BLaER1 treated with 17β-estradiol and CSF1 and Interleukin-3, amounts not matched to agents 10 nM and 100 nM (cell line): ENCODE results near the gene LTF.
A peak's percentile ranks its signal among the peaks of the same experiment; 100 is the strongest.

ENCODE experiments used
- H3K27ac ChIP-seq, 11 experiments: shearing (Covaris generic); formaldehyde crosslinking; 2 replicates each; pipeline ENCODE4 v1.8.1; 2022
- H3K27me3 ChIP-seq, 11 experiments: shearing (Covaris generic); formaldehyde crosslinking; 2 replicates each; pipeline ENCODE4 v1.8.1; 2022
- H3K36me3 ChIP-seq, 11 experiments: shearing (Covaris generic); formaldehyde crosslinking; 2 replicates each; pipeline ENCODE4 v1.8.1; 2022
- H3K4me1 ChIP-seq, 10 experiments: shearing (Covaris generic); formaldehyde crosslinking; 2 replicates each; pipeline ENCODE4 v1.8.1; 2022
- H3K4me2 ChIP-seq, 11 experiments: shearing (Covaris generic); formaldehyde crosslinking; 2 replicates each; pipeline ENCODE4 v1.8.1; 2022
- H3K4me3 ChIP-seq, 10 experiments: shearing (Covaris generic); formaldehyde crosslinking; 2 replicates each; pipeline ENCODE4 v1.8.1; 2022
- H3K9ac ChIP-seq, 11 experiments: shearing (Covaris generic); formaldehyde crosslinking; 2 replicates each; pipeline ENCODE4 v1.8.1; 2022
- H3K9me3 ChIP-seq, 11 experiments: shearing (Covaris generic); formaldehyde crosslinking; replicated peaks in 1 of 11; 2 replicates each; pipeline ENCODE4 v1.8.1; 2022
- H4K20me1 ChIP-seq, 11 experiments: shearing (Covaris generic); formaldehyde crosslinking; 2 replicates each; pipeline ENCODE4 v1.8.1; 2022
- Cebpa-rat ChIP-seq, 11 experiments: shearing (Covaris generic); IDR thresholded peaks; 2 replicates each; pipeline ENCODE4 v1.8.1; 2022

Gene LTF

GRCh38 chr3:46484911-46485778 is 20.4 kb upstream of the LTF start:
- Histone ChIP-seq H3K9me3 (no peaks in the 10 kb centered on the region), H3K4me3 (no peak overlapping the region), H3K4me2 (peak overlapping the region in 4 of 11 experiments; percentile 6 to 19 (median 15); a peak in 3 of 22 replicates), H3K27ac (no peak overlapping the region), H3K27me3 (no peaks in the 10 kb centered on the region), H3K4me1 (peaks cover 5 to 20% (median 15%) of the 10 kb centered on the region in 10 experiments; a peak in 18 of 20 replicates), H3K9ac (no peak overlapping the region), H4K20me1 (no peaks in the 10 kb centered on the region), H3K36me3 (no peaks in the 10 kb centered on the region)
- TF ChIP-seq Cebpa-rat (IDR thresholded peaks at IDR 0.05) = no peak

- Histone ChIP-seq H3K36me3 (no peaks in the 10 kb centered on the region), H3K9me3 (no peaks in the 10 kb centered on the region), H3K9ac (no peak overlapping the region), H4K20me1 (no peaks in the 10 kb centered on the region), H3K27me3 (no peaks in the 10 kb centered on the region), H3K4me2 (no peak overlapping the region), H3K27ac (no peak overlapping the region), H3K4me1 (peaks cover 5 to 13% (median 7%) of the 10 kb centered on the region in 10 experiments; a peak in 18 of 20 replicates), H3K4me3 (no peak overlapping the region)
- no peak for TF ChIP-seq Cebpa-rat (IDR thresholded peaks at IDR 0.05)
These were observed 19.7 kb upstream of the LTF start for GRCh38 chr3:46484388-46484787.

GRCh38 chr3:46483825-46484224 is 19.1 kb upstream of the LTF start:
- Histone ChIP-seq H3K9me3 (no peaks in the 10 kb centered on the region), H3K27me3 (no peaks in the 10 kb centered on the region), H3K4me2 (no peak overlapping the region), H4K20me1 (no peaks in the 10 kb centered on the region), H3K36me3 (no peaks in the 10 kb centered on the region), H3K4me3 (no peak overlapping the region), H3K4me1 (peaks cover under 1 to 7% (median 2%) of the 10 kb centered on the region in 10 experiments; a peak in 18 of 20 replicates), H3K27ac (no peak overlapping the region), H3K9ac (no peak overlapping the region)
- no peak for TF ChIP-seq Cebpa-rat (IDR thresholded peaks at IDR 0.05)

- Histone ChIP-seq H3K27me3 (no peaks in the 10 kb centered on the region), H3K9ac (no peak overlapping the region), H3K4me3 (no peak overlapping the region), H4K20me1 (no peaks in the 10 kb centered on the region), H3K36me3 (no peaks in the 10 kb centered on the region), H3K9me3 (no peaks in the 10 kb centered on the region), H3K4me2 (no peak overlapping the region), H3K27ac (no peak overlapping the region), H3K4me1 (peaks cover 0 to 6% (median 0%) of the 10 kb centered on the region in 10 experiments; a peak in 3 of 20 replicates)
- no peak for TF ChIP-seq Cebpa-rat (IDR thresholded peaks at IDR 0.05)
These were observed 18.1 kb upstream of the LTF start for GRCh38 chr3:46482632-46483350.

- no peak overlapping the region for H3K27ac ChIP-seq
- no peaks in the 10 kb centered on the region for H3K27me3 ChIP-seq
- no peaks in the 10 kb centered on the region for H3K36me3 ChIP-seq
- H3K9me3 ChIP-seq = no peaks in the 10 kb centered on the region
- peaks cover 0 to 6% (median 0%) of the 10 kb centered on the region in 10 experiments; a peak in 3 of 20 replicates for H3K4me1 ChIP-seq
- H4K20me1 ChIP-seq = no peaks in the 10 kb centered on the region
- no peak overlapping the region for H3K9ac ChIP-seq
- no peak overlapping the region for H3K4me2 ChIP-seq
- TF ChIP-seq Cebpa-rat (IDR thresholded peaks at IDR 0.05) = no peak
- no peak overlapping the region for H3K4me3 ChIP-seq
These were observed 16.9 kb upstream of the LTF start for GRCh38 chr3:46481636-46482035.

- Histone ChIP-seq H3K9me3 (no peaks in the 10 kb centered on the region), H3K4me1 (peaks cover 0 to 6% (median 0%) of the 10 kb centered on the region in 10 experiments; a peak in 3 of 20 replicates), H3K36me3 (no peaks in the 10 kb centered on the region), H3K27ac (no peak overlapping the region), H3K9ac (no peak overlapping the region), H4K20me1 (no peaks in the 10 kb centered on the region), H3K4me2 (no peak overlapping the region), H3K4me3 (no peak overlapping the region), H3K27me3 (no peaks in the 10 kb centered on the region)
- TF ChIP-seq Cebpa-rat (IDR thresholded peaks at IDR 0.05) = no peak
These were observed 15.9 kb upstream of the LTF start for GRCh38 chr3:46480491-46481195.

- no peak for TF ChIP-seq Cebpa-rat (IDR thresholded peaks at IDR 0.05)
- no peak overlapping the region for H3K4me2 ChIP-seq
- no peak overlapping the region for H3K4me3 ChIP-seq
These were observed 15.0 kb upstream of the LTF start for GRCh38 chr3:46479696-46480095.

GRCh38 chr3:46479021-46479420 is 14.3 kb upstream of the LTF start:
- Histone ChIP-seq H3K4me1 (peaks cover 0 to 4% (median 0%) of the 10 kb centered on the region in 10 experiments; a peak in 1 of 20 replicates), H3K4me2 (no peak overlapping the region), H3K36me3 (no peaks in the 10 kb centered on the region), H3K9me3 (peaks cover 0 to 12% (median 4%) of the 10 kb centered on the region in 11 experiments; a peak in 8 of 22 replicates), H3K9ac (no peak overlapping the region), H3K27ac (no peak overlapping the region), H3K27me3 (no peaks in the 10 kb centered on the region), H3K4me3 (no peak overlapping the region), H4K20me1 (no peaks in the 10 kb centered on the region)
- no peak for TF ChIP-seq Cebpa-rat (IDR thresholded peaks at IDR 0.05)

More at GRCh38 chr3:46479696-46480095, 15.0 kb upstream of the LTF start:
- Histone ChIP-seq H3K4me1 (peaks cover 0 to 4% (median 0%) of the 10 kb centered on the region in 10 experiments; a peak in 1 of 20 replicates), H3K9ac (no peak overlapping the region), H3K27ac (no peak overlapping the region), H3K27me3 (no peaks in the 10 kb centered on the region), H3K9me3 (peaks cover 0 to 6% (median 3%) of the 10 kb centered on the region in 11 experiments; a peak in 7 of 22 replicates), H4K20me1 (no peaks in the 10 kb centered on the region), H3K36me3 (no peaks in the 10 kb centered on the region)

GRCh38 chr3:46478341-46478740 is 13.6 kb upstream of the LTF start:
- H3K4me1 ChIP-seq = peaks cover 0 to 4% (median 0%) of the 10 kb centered on the region in 10 experiments; a peak in 1 of 20 replicates
- H3K4me2 ChIP-seq = no peak overlapping the region; a peak in 1 of 22 replicates
- no peak for TF ChIP-seq Cebpa-rat (IDR thresholded peaks at IDR 0.05)
- no peak overlapping the region for H3K27ac ChIP-seq
- no peaks in the 10 kb centered on the region for H4K20me1 ChIP-seq
- no peak overlapping the region for H3K4me3 ChIP-seq
- no peaks in the 10 kb centered on the region for H3K36me3 ChIP-seq
- H3K9ac ChIP-seq = no peak overlapping the region
- H3K27me3 ChIP-seq = no peaks in the 10 kb centered on the region
- peaks cover 0 to 12% (median 4%) of the 10 kb centered on the region in 11 experiments; a peak in 8 of 22 replicates for H3K9me3 ChIP-seq
